NT2/D1 (cell line): Measurements from ENCODE around the gene ZNF48.
A peak's percentile ranks its signal among the peaks of the same experiment; 100 is the strongest.

Experiments used
- DNase-seq: peaks from one replicate; pipeline ENCODE4 v3.0.0-alpha.2; 2011; ENCODE audit warnings: low read depth, low spot score
- H3K27me3 ChIP-seq: 2 replicates; pipeline ENCODE4 v1.6.0; 2011; ENCODE audit warnings: mild to moderate bottlenecking; ENCODE audit not compliant: insufficient read length, insufficient read depth
- H3K36me3 ChIP-seq: 2 replicates; pipeline ENCODE4 v1.6.1; 2011; ENCODE audit warnings: mild to moderate bottlenecking, low read length, mixed read lengths; ENCODE audit not compliant: insufficient read depth, insufficient read length
- H3K4me1 ChIP-seq: 2 replicates; pipeline ENCODE4 v1.5.1; 2011; ENCODE audit not compliant: insufficient read depth, insufficient read length
- H3K4me3 ChIP-seq: 2 replicates; pipeline ENCODE4 v1.5.1; 2011; ENCODE audit warnings: low read depth; ENCODE audit not compliant: insufficient read length
- H3K9ac ChIP-seq: 2 replicates; pipeline ENCODE4 v1.6.0; 2011; ENCODE audit warnings: low read depth; ENCODE audit not compliant: insufficient read length
- H3K9me3 ChIP-seq: 2 replicates; pipeline ENCODE4 v1.5.1; 2011; ENCODE audit warnings: mild to moderate bottlenecking, low read length; ENCODE audit not compliant: insufficient read depth
- SUZ12 ChIP-seq: IDR thresholded peaks from 2 replicates; pipeline ENCODE4 v1.6.1; 2011; ENCODE audit not compliant: insufficient read length, insufficient read depth; ENCODE audit errors: extremely low read depth
- YY1 ChIP-seq: IDR thresholded peaks from 2 replicates; pipeline ENCODE4 v1.6.1; 2011; ENCODE audit not compliant: insufficient read length, insufficient read depth
- ZNF274 ChIP-seq: IDR thresholded peaks from 2 replicates; pipeline ENCODE4 v1.6.1; 2011; ENCODE audit warnings: mild to moderate bottlenecking, low read depth, low read length

Gene ZNF48

DNA sequence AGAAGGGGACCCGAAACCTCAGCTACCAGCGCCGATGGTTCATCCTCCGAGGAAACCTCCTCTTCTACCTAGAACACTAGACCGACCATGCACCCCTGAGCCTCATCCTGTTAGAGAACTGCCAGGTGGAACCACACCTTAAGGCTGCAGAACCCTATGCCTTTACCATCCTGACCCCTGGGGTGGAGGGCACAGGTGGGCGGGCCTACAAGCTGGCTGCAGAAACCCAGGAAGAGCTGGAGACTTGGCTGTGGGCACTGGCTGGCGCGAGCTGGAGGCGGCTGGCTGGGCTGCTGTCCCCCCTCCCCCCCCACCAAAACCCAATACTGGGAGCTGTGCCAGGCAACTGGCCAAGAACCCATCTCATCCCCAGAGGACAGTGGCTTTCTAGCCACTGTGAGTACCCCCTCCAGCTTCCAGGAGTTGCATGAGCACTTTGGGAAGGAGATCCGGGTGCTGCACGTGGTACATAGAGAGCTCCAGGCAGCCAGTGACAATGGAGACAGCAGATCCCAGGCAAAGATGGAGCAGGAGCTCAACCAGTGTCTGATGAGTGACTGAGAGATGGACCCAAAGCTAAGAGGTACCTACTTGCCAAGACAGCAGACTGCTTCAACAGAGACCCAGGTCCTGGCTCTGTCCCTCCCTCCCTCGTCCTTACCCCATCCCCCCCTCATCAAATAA lies 38.7 kb upstream of the ZNF48 start:
- peak overlapping the region; percentile 88 for H3K4me3 ChIP-seq
- no peak for DNase-seq
- H3K9me3 ChIP-seq = no peaks in the 10 kb centered on the region
- peaks cover 19% of the 10 kb centered on the region for H3K4me1 ChIP-seq
- no peak for TF ChIP-seq YY1
- no peak for TF ChIP-seq SUZ12
- no peak for TF ChIP-seq ZNF274
- peaks cover 71% of the 10 kb centered on the region for H3K36me3 ChIP-seq
- peak overlapping the region; percentile 83 for H3K9ac ChIP-seq
- no peaks in the 10 kb centered on the region for H3K27me3 ChIP-seq

DNA sequence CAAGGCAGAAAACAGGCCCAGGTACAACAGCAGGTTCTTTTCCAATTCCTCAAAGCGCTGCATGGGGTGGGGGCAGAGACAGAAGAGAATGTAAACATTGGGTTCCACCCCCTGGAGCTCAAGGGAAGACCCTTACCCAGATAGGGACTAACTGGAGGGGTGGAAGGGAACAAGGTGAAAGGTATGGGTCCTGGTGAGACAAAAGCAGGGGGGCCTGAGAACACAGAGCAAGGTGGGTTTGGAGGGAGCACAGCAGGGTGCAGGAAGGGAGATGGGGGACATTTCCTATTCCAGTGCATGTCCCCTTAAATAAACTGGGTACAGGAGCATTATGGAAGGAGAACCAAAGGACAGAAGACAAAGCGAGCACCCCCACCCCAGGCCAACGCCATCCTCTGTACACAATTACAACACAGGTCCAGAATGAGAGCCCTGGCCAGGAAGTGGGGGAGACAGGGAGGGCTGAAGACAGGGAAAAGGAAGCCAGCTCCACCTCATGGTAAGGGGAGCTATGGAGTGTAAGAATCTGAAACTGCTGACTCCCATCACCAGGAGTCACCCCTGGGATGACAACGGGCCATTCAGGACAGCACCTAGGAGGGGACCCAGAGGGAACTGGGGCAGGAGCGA lies 38.0 kb upstream of the ZNF48 start:
- Histone ChIP-seq H3K4me3 (peak overlapping the region; percentile 6), H3K4me1 (peaks cover 19% of the 10 kb centered on the region), H3K9me3 (no peaks in the 10 kb centered on the region), H3K9ac (peak overlapping the region; percentile 47), H3K27me3 (no peaks in the 10 kb centered on the region), H3K36me3 (peaks cover 66% of the 10 kb centered on the region)
- no peak for TF ChIP-seq YY1
- no peak for TF ChIP-seq SUZ12
- no peak for TF ChIP-seq ZNF274
- DNase-seq = no peak

DNA sequence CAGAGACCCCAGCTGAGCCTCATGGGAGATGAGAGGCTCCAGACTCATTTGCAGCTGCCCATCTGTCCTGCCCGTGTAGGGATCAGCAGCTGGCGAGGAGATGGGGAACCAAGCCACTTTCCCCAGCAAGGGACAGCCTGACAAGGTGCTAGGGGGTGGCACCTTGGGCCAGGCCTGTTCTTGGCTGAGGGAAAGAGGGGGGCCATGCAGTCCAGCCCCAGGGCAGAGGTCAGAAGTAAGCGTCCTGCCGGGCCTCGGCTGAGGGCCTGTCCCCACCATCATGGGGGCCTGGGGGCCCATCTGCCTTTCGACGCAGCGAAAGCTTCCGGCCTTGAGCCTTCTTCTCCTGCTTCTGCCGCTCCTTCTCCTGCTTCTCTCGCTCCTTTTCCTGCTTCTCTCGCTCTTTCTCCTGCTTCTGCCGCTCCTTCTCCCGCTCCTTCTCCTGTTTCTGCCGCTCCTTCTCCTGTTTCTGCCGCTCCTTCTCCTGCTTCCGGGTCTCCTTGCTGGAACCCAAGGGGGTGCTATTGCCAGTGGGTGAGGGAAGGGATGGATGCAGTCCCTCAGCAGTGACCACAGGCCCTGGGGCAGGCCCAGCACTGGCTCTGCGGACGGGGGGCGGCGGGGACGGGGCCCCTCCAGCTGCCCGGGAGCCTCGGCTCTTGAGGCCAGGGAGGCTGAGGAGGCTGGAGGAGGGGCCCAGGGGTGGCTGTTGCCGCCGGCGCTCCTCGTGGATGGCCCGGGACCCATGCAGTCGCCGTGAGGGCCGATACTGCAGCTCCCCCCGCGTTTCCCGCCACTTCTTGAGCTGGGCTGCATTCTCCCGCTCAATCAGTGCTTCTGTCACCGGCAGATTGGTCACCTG lies 37.3 kb upstream of the ZNF48 start:
- no peak for TF ChIP-seq YY1
- TF ChIP-seq ZNF274 = no peak
- no peak for TF ChIP-seq SUZ12
- DNase-seq = no peak
- no peaks in the 10 kb centered on the region for H3K27me3 ChIP-seq
- peak overlapping the region; percentile 57 for H3K9ac ChIP-seq
- H3K4me1 ChIP-seq = peaks cover 19% of the 10 kb centered on the region
- no peak overlapping the region for H3K4me3 ChIP-seq
- H3K36me3 ChIP-seq = peaks cover 62% of the 10 kb centered on the region
- H3K9me3 ChIP-seq = no peaks in the 10 kb centered on the region

DNA sequence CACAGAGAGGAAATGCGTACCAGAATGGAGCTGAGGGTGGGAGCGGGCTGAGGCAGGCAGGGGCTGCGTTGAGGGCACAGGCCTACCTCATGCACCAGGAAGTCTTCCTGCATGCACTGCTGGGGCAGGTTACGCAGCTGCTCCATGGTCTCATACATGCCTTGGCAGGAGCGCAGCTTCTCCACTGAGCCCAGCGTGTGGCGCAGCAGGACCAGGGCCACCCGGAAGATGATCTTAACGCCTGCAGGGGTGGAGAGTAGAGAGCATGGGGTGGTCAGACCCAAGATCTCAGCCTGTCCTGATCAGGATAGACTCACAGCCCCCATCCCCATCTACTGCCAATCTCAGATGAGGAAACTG lies 36.7 kb upstream of the ZNF48 start:
- TF ChIP-seq YY1 (no peak), SUZ12 (no peak)
- peak overlapping the region; percentile 57 for H3K9ac ChIP-seq
- no peaks in the 10 kb centered on the region for H3K9me3 ChIP-seq

DNA sequence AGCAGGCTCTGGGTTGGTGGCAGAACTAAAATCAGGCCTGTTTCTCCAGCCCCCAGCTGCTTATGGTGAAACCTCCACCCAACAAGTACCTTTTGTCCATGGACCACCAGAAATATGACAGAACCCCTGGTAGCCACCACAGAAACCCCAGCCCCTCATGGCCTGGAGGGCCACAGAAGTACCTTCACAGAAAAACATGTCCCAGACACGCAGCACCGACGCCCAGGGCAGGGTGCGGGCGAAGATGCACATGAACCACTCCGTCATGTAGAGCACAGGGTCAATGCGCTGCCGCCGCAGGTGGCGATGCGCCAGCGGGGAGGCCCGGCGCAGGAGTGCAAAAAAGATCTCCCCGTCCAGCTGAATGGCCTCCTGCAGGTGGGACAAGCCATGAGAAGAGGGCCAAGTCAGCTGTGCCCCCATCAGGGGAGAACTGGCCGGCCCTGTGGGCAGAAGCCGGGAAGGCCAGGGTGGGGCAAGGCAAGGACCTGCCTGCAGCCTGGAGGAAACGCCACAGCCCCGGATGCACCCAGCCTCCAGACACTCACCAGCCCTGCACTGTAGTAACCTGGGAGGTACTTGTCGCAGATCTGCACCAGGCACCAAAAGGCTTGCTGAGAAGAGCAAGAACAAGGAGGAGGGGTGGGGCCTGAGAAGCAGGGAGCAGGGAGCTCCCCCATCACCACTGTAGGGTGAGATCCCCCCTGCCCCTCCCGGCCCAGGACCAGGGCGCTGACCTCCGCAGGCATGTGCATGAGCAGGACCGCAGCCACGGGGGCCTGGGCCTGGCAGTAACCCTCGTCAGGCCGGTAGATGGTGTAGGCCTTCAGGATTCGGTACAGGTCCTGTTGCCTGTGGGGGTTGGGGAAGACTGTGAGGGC lies 36.0 kb upstream of the ZNF48 start:
- Histone ChIP-seq H3K4me1 (peaks cover 15% of the 10 kb centered on the region), H3K4me3 (no peak overlapping the region), H3K27me3 (no peaks in the 10 kb centered on the region), H3K9me3 (no peaks in the 10 kb centered on the region), H3K36me3 (peaks cover 55% of the 10 kb centered on the region), H3K9ac (no peak overlapping the region)
- DNase-seq = no peak
- TF ChIP-seq ZNF274 (no peak), YY1 (no peak), SUZ12 (no peak)

More for the DNA sequence above, 36.7 kb upstream of the ZNF48 start:
- H3K36me3 ChIP-seq = peaks cover 61% of the 10 kb centered on the region
- no peak overlapping the region for H3K4me3 ChIP-seq
- H3K27me3 ChIP-seq = no peaks in the 10 kb centered on the region
- DNase-seq = no peak
- H3K4me1 ChIP-seq = peaks cover 19% of the 10 kb centered on the region

DNA sequence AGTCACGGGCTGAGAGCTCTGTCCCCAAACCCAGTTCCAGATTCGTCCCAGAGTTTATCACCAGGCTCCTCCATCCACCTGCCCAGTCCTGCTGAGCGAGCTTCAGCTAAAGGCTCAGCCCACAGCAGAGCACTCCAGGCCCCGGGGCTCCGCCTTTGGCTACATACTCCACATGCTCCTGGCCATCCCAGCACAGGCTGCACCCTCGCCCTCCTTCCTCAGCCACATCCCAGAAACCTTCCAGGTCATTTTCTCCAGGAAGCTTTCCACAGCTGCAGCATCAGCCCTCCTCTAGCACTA lies 35.4 kb upstream of the ZNF48 start:
- H3K36me3 ChIP-seq = peaks cover 60% of the 10 kb centered on the region

DNA sequence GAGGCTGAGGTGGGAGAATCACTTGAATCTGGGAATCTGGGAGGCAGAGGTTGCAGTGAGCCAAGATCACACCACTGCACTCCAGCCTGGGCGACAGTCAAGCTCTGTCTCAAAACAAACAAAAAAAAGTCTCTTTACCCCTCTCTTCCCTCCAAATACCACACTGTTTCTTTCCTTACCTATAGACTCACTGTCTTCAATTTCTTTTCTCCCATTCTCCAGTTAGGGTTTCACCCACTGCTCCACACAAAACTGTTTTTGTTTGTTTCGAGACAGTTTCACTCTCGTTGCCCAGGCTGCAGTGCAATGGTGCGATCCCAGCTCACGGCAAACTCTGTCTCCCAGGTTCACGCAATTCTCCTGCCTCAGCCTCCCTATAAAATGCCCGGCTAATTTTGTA lies 34.0 kb upstream of the ZNF48 start:
- Histone ChIP-seq H3K36me3 (peaks cover 70% of the 10 kb centered on the region), H3K9ac (no peak overlapping the region), H3K27me3 (no peaks in the 10 kb centered on the region), H3K4me1 (peaks cover 13% of the 10 kb centered on the region), H3K4me3 (no peak overlapping the region), H3K9me3 (no peaks in the 10 kb centered on the region)
- TF ChIP-seq YY1 (no peak), ZNF274 (no peak), SUZ12 (no peak)
- no peak for DNase-seq

More for the DNA sequence above, 35.4 kb upstream of the ZNF48 start:
- H3K4me3 ChIP-seq = no peak overlapping the region
- no peak for DNase-seq
- H3K9ac ChIP-seq = no peak overlapping the region
- no peak for TF ChIP-seq YY1
- no peak for TF ChIP-seq ZNF274
- TF ChIP-seq SUZ12 = no peak
- H3K4me1 ChIP-seq = peaks cover 15% of the 10 kb centered on the region
- H3K9me3 ChIP-seq = no peaks in the 10 kb centered on the region
- H3K27me3 ChIP-seq = no peaks in the 10 kb centered on the region
